NCI-H774 (cell line): ENCODE results near the gene GPS1.

ENCODE experiments used
- DNase-seq: peaks from one replicate; lab custom pipeline; 2025; lab: John Stamatoyannopoulos, UW

The GPS1 gene

GRCh38 chr17:82014971-82015310 is 36.8 kb upstream of the GPS1 start:
- no peak for DNase-seq

- DNase-seq, result no peak
These were observed 36.3 kb upstream of the GPS1 start for GRCh38 chr17:82015311-82015971.

- no peak for DNase-seq
These were observed 35.4 kb upstream of the GPS1 start for GRCh38 chr17:82016061-82016874.

- DNase-seq, result no peak
These were observed 34.7 kb upstream of the GPS1 start for GRCh38 chr17:82016875-82017459.

GRCh38 chr17:82017612-82018151 is 34.0 kb upstream of the GPS1 start:
- DNase-seq, result no peak

GRCh38 chr17:82018152-82018988 is 33.3 kb upstream of the GPS1 start:
- peak; percentile 63 for DNase-seq

GRCh38 chr17:82018989-82019689 is 32.6 kb upstream of the GPS1 start:
- no peak for DNase-seq

GRCh38 chr17:82019690-82020571 is 31.8 kb upstream of the GPS1 start:
- peak; percentile 44 for DNase-seq

- DNase-seq, result no peak
These were observed 31.1 kb upstream of the GPS1 start for GRCh38 chr17:82020572-82021106.

- peak; percentile 48 for DNase-seq
These were observed 30.4 kb upstream of the GPS1 start for GRCh38 chr17:82021107-82021899.

- no peak for DNase-seq
These were observed 29.8 kb upstream of the GPS1 start for GRCh38 chr17:82021900-82022309.

- no peak for DNase-seq
These were observed 29.3 kb upstream of the GPS1 start, which contains the start of gene CENPX for GRCh38 chr17:82022310-82022980. Gene CENPX (minus strand): TSS chr17:82022878. CDS start chr17:82022861, 17 bp downstream.

- peak; percentile 100 for DNase-seq
These were observed 28.7 kb upstream of the GPS1 start, which contains the start of gene LRRC45 for GRCh38 chr17:82022981-82023446. Gene LRRC45 (plus strand): TSS chr17:82023305. CDS start chr17:82023644, 339 bp downstream.

GRCh38 chr17:82023447-82024241 is 28.1 kb upstream of the GPS1 start:
- no peak for DNase-seq

- no peak for DNase-seq
These were observed 26.8 kb upstream of the GPS1 start for GRCh38 chr17:82024859-82025258.

- DNase-seq, result no peak
These were observed 26.1 kb upstream of the GPS1 start for GRCh38 chr17:82025401-82026107.

GRCh38 chr17:82028246-82028645 is 23.5 kb upstream of the GPS1 start:
- DNase-seq, result no peak
